K562 (cell line): Measurements from ENCODE around the gene CDH16. TPM values are rescaled to one million over a fixed set of nuclear protein-coding genes. Genes with fewer than 3 reads are reported as not detected.

ENCODE experiments used
- CREM ChIP-seq: IDR thresholded peaks from 2 replicates; pipeline ENCODE4 v1.6.1; 2014; ENCODE audit warnings: antibody characterized with exemption, low read depth
- CTBP1 ChIP-seq: fragments of 450-650 bp; IDR thresholded peaks from 2 replicates; pipeline ENCODE4 v1.6.1; 2016; ENCODE audit warnings: borderline replicate concordance
- EGR1 ChIP-seq: fragments of 450-650 bp; conservative IDR thresholded peaks from 2 replicates; pipeline ENCODE4 v1.6.1; 2017; ENCODE audit warnings: mild to moderate bottlenecking
- ETV5 ChIP-seq: sonication (generic); formaldehyde crosslinking; IDR thresholded peaks from 2 replicates; pipeline ENCODE4 v1.4.0; 2020; ENCODE audit warnings: low read depth, mild to moderate bottlenecking, missing genetic modification reagents
- HCFC1 ChIP-seq: IDR thresholded peaks from 2 replicates; pipeline ENCODE4 v1.6.1; 2012; ENCODE audit warnings: low read depth, low read length, improper control_type of control experiment
- NEUROD1 ChIP-seq: fragments of 150-350 bp; IDR thresholded peaks from 2 replicates; pipeline ENCODE4 v1.6.1; 2014; ENCODE audit warnings: borderline replicate concordance, low read length, low read depth; ENCODE audit not compliant: partially characterized antibody
- RAD21 ChIP-seq, 2 experiments: fragments of 250-450 bp in 1 of 2; fragments of 450-650 bp in 1 of 2; sonication (Bioruptor Pico) in 1 of 2; formaldehyde crosslinking in 1 of 2; IDR thresholded peaks in 1 of 2; conservative IDR thresholded peaks in 1 of 2; 2 replicates each; pipeline versions ENCODE4 v1.4.0 to v1.8.0; 2020 to 2022; ENCODE audit warnings: mild to moderate bottlenecking in 2 of 2, moderate library complexity in 1 of 2
- RB1 ChIP-seq: fragments of 450-650 bp; IDR thresholded peaks from 2 replicates; pipeline ENCODE4 v1.6.1; 2017; ENCODE audit warnings: low read depth, mild to moderate bottlenecking
- RCOR1 ChIP-seq, 2 experiments: IDR thresholded peaks; 2 replicates each; pipeline ENCODE4 v1.6.1; 2012; ENCODE audit warnings: low read depth in 2 of 2, low read length in 2 of 2, borderline replicate concordance in 1 of 2, improper control_type of control experiment in 1 of 2
- REST ChIP-seq, 2 experiments: fragments of 450-650 bp; formaldehyde crosslinking in 1 of 2; IDR thresholded peaks; 2 replicates each; pipeline versions ENCODE4 v1.4.0 to v1.6.1; 2014 to 2020; ENCODE audit warnings: mild to moderate bottlenecking in 2 of 2, borderline replicate concordance in 1 of 2, low read depth in 1 of 2
- XRCC4 ChIP-seq: IDR thresholded peaks from one replicate; pipeline ENCODE4 v1.6.1; 2011; ENCODE audit not compliant: insufficient read depth, insufficient read length; ENCODE audit errors: extremely low read depth
- ZBTB2 ChIP-seq: fragments of 450-650 bp; IDR thresholded peaks from 2 replicates; pipeline ENCODE4 v1.6.1; 2016; ENCODE audit warnings: antibody characterized with exemption
- ZBTB7A ChIP-seq: IDR thresholded peaks from 2 replicates; pipeline ENCODE4 v1.6.1; 2011; ENCODE audit warnings: low read depth, mild to moderate bottlenecking, low read length, moderate library complexity, borderline replicate concordance; ENCODE audit not compliant: control insufficient read depth
- polyA plus RNA-seq, 8 experiments: library from polyadenylated mRNA; depleted of rRNA in 4 of 8; stranded (reverse) in 5 of 8; unstranded in 3 of 8; fragments of >200 nt; fragmentation: Nextera tagmentation in 2 of 8; fragmentation: Illumina TruSeq in 1 of 8; extraction: Ambion mirVana in 2 of 8; extraction: Trizol in 1 of 8; gene quantifications; 2 replicates each; pipeline versions ENCODE4 v1.2.1 to v1.2.3, GENCODE V29; 2011 to 2014; ENCODE audit warnings: inconsistent platforms in 1 of 8, missing spikeins in 1 of 8
- total RNA-seq, 7 experiments: library from RNA; depleted of rRNA in 6 of 7; stranded (reverse); fragments of >200 nt in 6 of 7; fragmentation: Illumina TruSeq in 2 of 7; extraction: Trizol in 2 of 7; gene quantifications; 2 replicates each; pipeline versions ENCODE4 v1.2.1 to v1.2.3, GENCODE V29; 2011 to 2021; ENCODE audit warnings: low replicate concordance in 1 of 7
- TF ChIP-seq, protein P1 (sequence below): fragments of 450-650 bp; formaldehyde crosslinking; IDR thresholded peaks from 2 replicates; pipeline ENCODE4 v1.4.0; 2020; ENCODE audit warnings: mild to moderate bottlenecking, mixed read lengths

Gene CDH16
- total and polyA plus RNA-seq, 9 of the 15 experiments (the other 6 are each of a cell fraction or from before 2014, with no cell fraction given), result not detected

DNA sequence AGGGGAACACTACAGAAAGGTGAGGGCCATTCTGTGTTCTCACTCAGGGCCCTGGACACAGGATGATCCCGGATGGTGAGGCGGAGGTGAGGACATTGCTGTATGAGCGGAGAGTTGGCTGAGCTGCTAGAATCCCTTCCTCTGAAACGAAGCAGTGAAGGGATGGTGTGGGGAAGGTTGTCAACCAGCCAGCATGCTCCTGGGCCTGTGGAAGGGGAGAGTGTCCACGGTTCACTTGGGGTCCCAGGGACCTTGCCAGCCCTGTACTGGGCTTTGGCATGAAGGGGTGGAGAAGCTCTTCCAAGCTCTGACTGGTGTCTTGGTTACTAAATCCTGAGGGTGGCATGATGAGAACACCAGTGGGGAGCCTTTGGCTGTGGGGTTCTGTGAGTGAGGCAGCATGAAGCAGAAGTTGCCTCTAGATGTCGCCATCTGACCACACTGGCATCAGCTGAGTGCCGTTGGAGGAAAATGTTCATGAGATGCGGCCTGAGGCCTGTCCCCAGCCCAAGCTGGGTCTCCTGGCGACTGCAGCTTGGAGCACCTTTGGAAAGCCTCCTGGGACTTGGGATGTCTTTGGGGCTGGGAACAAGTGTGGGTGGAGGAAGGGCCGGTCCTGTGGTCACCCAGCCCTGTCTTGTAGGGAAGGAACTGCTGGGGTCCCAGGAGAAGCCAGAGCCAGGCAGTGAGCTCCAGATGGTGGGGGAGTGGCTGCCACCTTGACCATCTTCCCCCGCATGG is 23.6 kb downstream of the CDH16 start (continued):
- TF ChIP-seq REST (IDR thresholded peaks at IDR 0.05; ENCODE audit: borderline replicate concordance) (peak; percentile 89), REST (CRISPR knock-in tag; IDR thresholded peaks at IDR 0.05; ENCODE audit: low read depth) (no peak), RAD21 (CRISPR knock-in tag; conservative IDR thresholded peaks at IDR 0.05 in 1 of 2, IDR thresholded peaks at IDR 0.05 in 1 of 2) (peak; percentile 96 to 98), CTBP1 (peak; percentile 49; the same call in 1 of the 2 replicates), ETV5 (CRISPR knock-in tag) (0 out of 2 replicates have a peak, but pooled peaks have one; percentile 49), HCFC1 (0 out of 2 replicates have a peak, but pooled peaks have one; percentile 16), ZBTB7A (no peak), XRCC4 (no peak), NEUROD1 (peak; percentile 13), ZBTB2 (0 out of 2 replicates have a peak, but pooled peaks have one; percentile 37), RB1 (peak; percentile 81; the same call in 1 of the 2 replicates), EGR1 (no peak), RCOR1 (IDR thresholded peaks at IDR 0.05; ENCODE audit: borderline replicate concordance in 1 of 2, low read depth in 2 of 2, low read length in 2 of 2) (peak in 1 of 2 experiments; percentile 55; a peak in 1 of 4 replicates), CREM (peak; percentile 41; the same call in 1 of the 2 replicates)
- TF ChIP-seq, protein P1, sequence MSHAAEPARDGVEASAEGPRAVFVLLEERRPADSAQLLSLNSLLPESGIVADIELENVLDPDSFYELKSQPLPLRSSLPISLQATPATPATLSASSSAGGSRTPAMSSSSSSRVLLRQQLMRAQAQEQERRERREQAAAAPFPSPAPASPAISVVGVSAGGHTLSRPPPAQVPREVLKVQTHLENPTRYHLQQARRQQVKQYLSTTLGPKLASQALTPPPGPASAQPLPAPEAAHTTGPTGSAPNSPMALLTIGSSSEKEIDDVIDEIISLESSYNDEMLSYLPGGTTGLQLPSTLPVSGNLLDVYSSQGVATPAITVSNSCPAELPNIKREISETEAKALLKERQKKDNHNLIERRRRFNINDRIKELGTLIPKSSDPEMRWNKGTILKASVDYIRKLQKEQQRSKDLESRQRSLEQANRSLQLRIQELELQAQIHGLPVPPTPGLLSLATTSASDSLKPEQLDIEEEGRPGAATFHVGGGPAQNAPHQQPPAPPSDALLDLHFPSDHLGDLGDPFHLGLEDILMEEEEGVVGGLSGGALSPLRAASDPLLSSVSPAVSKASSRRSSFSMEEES, result no peak
